Activated T-cell treated with anti-CD3 and anti-CD28 coated beads, Interleukin-2, amount 50 U/mL, for 72 hours (primary cell): ENCODE data around the gene STYXL1. TPM values are rescaled to one million over a fixed set of nuclear protein-coding genes. Genes with fewer than 3 reads are reported as not detected.
A peak's percentile ranks its signal among the peaks of the same experiment; 100 is the strongest.
"Not testable (repeated sequence)": the region's sequence is repeated elsewhere in the genome, so short reads cannot be mapped to it uniquely, and the experiment has no call there.

Source experiments
- ATAC-seq, 2 donors: fragments of 150-1000 bp; cut with Tn5 transposase; replicated peaks in 1 of 2; 2 replicates each; pipeline ENCODE4 v1.10.0; 2021; ENCODE audit warnings: moderate library complexity in 2 of 2, mild to moderate bottlenecking in 1 of 2
- DNase-seq, 2 donors: peaks; one replicate each; pipeline ENCODE4 v3.0.0; 2021 to 2022; ENCODE audit warnings: mixed read lengths in 1 of 2
- H3K27ac Mint-ChIP-seq: one replicate; pipeline ENCODE4 v1.8.0; 2022; ENCODE audit warnings: mild to moderate bottlenecking, moderate library complexity, mixed read lengths
- H3K27me3 Mint-ChIP-seq: one replicate; pipeline ENCODE4 v1.8.0; 2022; ENCODE audit warnings: low read depth, mixed read lengths
- H3K36me3 Mint-ChIP-seq, 2 donors: one replicate each; pipeline ENCODE4 v1.8.0; 2022; ENCODE audit warnings: mixed read lengths in 2 of 2, mild to moderate bottlenecking in 1 of 2; ENCODE audit not compliant: insufficient read depth in 2 of 2
- H3K4me1 Mint-ChIP-seq: one replicate; pipeline ENCODE4 v1.8.0; 2022; ENCODE audit warnings: low read depth, mixed read lengths
- H3K4me3 Mint-ChIP-seq, 2 donors: one replicate each; pipeline ENCODE4 v1.8.0; 2022; ENCODE audit warnings: mild to moderate bottlenecking in 2 of 2, mixed read lengths in 2 of 2, moderate library complexity in 2 of 2
- H3K9me3 Mint-ChIP-seq, 2 donors: one replicate each; pipeline ENCODE4 v1.8.0; 2022; ENCODE audit warnings: mixed read lengths in 2 of 2
- total RNA-seq, 2 donors: library from RNA; stranded (reverse); gene quantifications; one replicate each; pipeline ENCODE4 v1.2.3, GENCODE V29; 2022

STYXL1 gene
- total RNA-seq, 2 donors from 2014 or later = 52.0 to 54.6 TPM

GRCh38 chr7:76044375-76044865 lies 3.4 kb downstream of the STYXL1 start:
- no peak overlapping the region for H3K27ac Mint-ChIP-seq
- H3K27me3 Mint-ChIP-seq = no peaks in the 10 kb centered on the region
- H3K4me3 Mint-ChIP-seq = no peak overlapping the region
- peaks cover 22% of the 10 kb centered on the region for H3K4me1 Mint-ChIP-seq
- DNase-seq (no peak), ATAC-seq (no peak)
- peaks cover 6 to 11% of the 10 kb centered on the region in 2 donors for H3K36me3 Mint-ChIP-seq
- peaks cover 0 to 2% of the 10 kb centered on the region in 2 donors for H3K9me3 Mint-ChIP-seq

GRCh38 chr7:76040126-76040525 lies 7.7 kb downstream of the STYXL1 start:
- Mint-ChIP-seq H3K36me3 (peaks cover 0 to 2% of the 10 kb centered on the region in 2 donors), H3K27me3 (no peaks in the 10 kb centered on the region), H3K9me3 (no peaks in the 10 kb centered on the region), H3K4me1 (peaks cover 6% of the 10 kb centered on the region), H3K27ac (peak overlapping the region; percentile 44), H3K4me3 (no peak overlapping the region)
- DNase-seq = no peak
- no peak for ATAC-seq

GRCh38 chr7:76037310-76037709 lies 10.5 kb downstream of the STYXL1 start:
- no peaks in the 10 kb centered on the region for H3K36me3 Mint-ChIP-seq
- H3K9me3 Mint-ChIP-seq = no peaks in the 10 kb centered on the region
- H3K4me1 Mint-ChIP-seq = peaks cover 7% of the 10 kb centered on the region
- no peak overlapping the region for H3K27ac Mint-ChIP-seq
- ATAC-seq (no peak), DNase-seq (no peak)
- no peak overlapping the region for H3K4me3 Mint-ChIP-seq
- H3K27me3 Mint-ChIP-seq = no peaks in the 10 kb centered on the region

GRCh38 chr7:76031964-76032363 lies 15.8 kb downstream of the STYXL1 start:
- H3K4me1 Mint-ChIP-seq = peaks cover 7% of the 10 kb centered on the region

GRCh38 chr7:76029682-76030081 lies 18.1 kb downstream of the STYXL1 start:
- H3K4me3 Mint-ChIP-seq, H3K27me3 Mint-ChIP-seq, ATAC-seq, H3K27ac Mint-ChIP-seq, DNase-seq, H3K9me3 Mint-ChIP-seq, H3K4me1 Mint-ChIP-seq, H3K36me3 Mint-ChIP-seq: not testable (repeated sequence)

More at GRCh38 chr7:76031964-76032363, 15.8 kb downstream of the STYXL1 start:
- Mint-ChIP-seq H3K4me3 (no peak overlapping the region), H3K36me3 (no peaks in the 10 kb centered on the region), H3K27ac (no peak overlapping the region), H3K9me3 (no peaks in the 10 kb centered on the region), H3K27me3 (no peaks in the 10 kb centered on the region)
- DNase-seq (no peak), ATAC-seq (no peak)

- ATAC-seq = no peak
- Mint-ChIP-seq H3K9me3 (no peaks in the 10 kb centered on the region), H3K4me1 (peaks cover 10% of the 10 kb centered on the region), H3K4me3 (no peak overlapping the region), H3K27me3 (no peaks in the 10 kb centered on the region), H3K36me3 (peaks cover 6 to 12% of the 10 kb centered on the region in 2 donors), H3K27ac (no peak overlapping the region)
- DNase-seq = no peak
These were observed 24.8 kb downstream of the STYXL1 start for GRCh38 chr7:76023002-76023401.

- no peak for ATAC-seq
- H3K27me3 Mint-ChIP-seq = no peaks in the 10 kb centered on the region
These were observed 25.6 kb downstream of the STYXL1 start for GRCh38 chr7:76022026-76022780.

GRCh38 chr7:76020031-76020714 lies 27.6 kb downstream of the STYXL1 start:
- ATAC-seq (peak; percentile 64 to 70), DNase-seq (peak; percentile 70 to 78)
- Mint-ChIP-seq H3K36me3 (peaks cover 6 to 12% of the 10 kb centered on the region in 2 donors), H3K9me3 (no peaks in the 10 kb centered on the region), H3K27ac (no peak overlapping the region), H3K27me3 (no peaks in the 10 kb centered on the region), H3K4me1 (peaks cover 10% of the 10 kb centered on the region), H3K4me3 (peak overlapping the region in 1 of 2 donors; percentile 39)

More at GRCh38 chr7:76022026-76022780, 25.6 kb downstream of the STYXL1 start:
- Mint-ChIP-seq H3K36me3 (peaks cover 6 to 12% of the 10 kb centered on the region in 2 donors), H3K4me3 (no peak overlapping the region), H3K9me3 (no peaks in the 10 kb centered on the region), H3K27ac (no peak overlapping the region), H3K4me1 (peaks cover 10% of the 10 kb centered on the region)
- no peak for DNase-seq

- ATAC-seq, H3K27me3 Mint-ChIP-seq, H3K27ac Mint-ChIP-seq, H3K4me3 Mint-ChIP-seq, H3K9me3 Mint-ChIP-seq, DNase-seq: not testable (repeated sequence)
- H3K36me3 Mint-ChIP-seq = peaks cover 7 to 10% of the 10 kb centered on the region in 2 donors
- peaks cover 10% of the 10 kb centered on the region for H3K4me1 Mint-ChIP-seq
These were observed 29.3 kb downstream of the STYXL1 start for GRCh38 chr7:76018520-76018919.

GRCh38 chr7:76016191-76016947 lies 31.4 kb downstream of the STYXL1 start:
- Mint-ChIP-seq H3K9me3 (no peaks in the 10 kb centered on the region), H3K27me3 (peaks cover 1% of the 10 kb centered on the region), H3K36me3 (peaks cover 6 to 8% of the 10 kb centered on the region in 2 donors), H3K4me1 (peaks cover 14% of the 10 kb centered on the region), H3K4me3 (no peak overlapping the region), H3K27ac (no peak overlapping the region)
- ATAC-seq (no peak), DNase-seq (no peak)

- no peaks in the 10 kb centered on the region for H3K9me3 Mint-ChIP-seq
- peaks cover 43% of the 10 kb centered on the region for H3K4me1 Mint-ChIP-seq
- peaks cover 13% of the 10 kb centered on the region for H3K27me3 Mint-ChIP-seq
- peaks cover 3 to 6% of the 10 kb centered on the region in 2 donors for H3K36me3 Mint-ChIP-seq
- H3K4me3 Mint-ChIP-seq = no peak overlapping the region
- DNase-seq (no peak), ATAC-seq (no peak)
- H3K27ac Mint-ChIP-seq = no peak overlapping the region
These were observed 36.3 kb downstream of the STYXL1 start for GRCh38 chr7:76011442-76011861.

GRCh38 chr7:76009672-76010600 lies 37.9 kb downstream of the STYXL1 start:
- Mint-ChIP-seq H3K4me3 (peak overlapping the region; percentile 66 to 70), H3K36me3 (peaks cover 3 to 10% of the 10 kb centered on the region in 2 donors), H3K27ac (no peak overlapping the region), H3K27me3 (peaks cover 13% of the 10 kb centered on the region), H3K4me1 (peaks cover 43% of the 10 kb centered on the region), H3K9me3 (no peaks in the 10 kb centered on the region)
- no peak for ATAC-seq
- no peak for DNase-seq
